HG03558 (cell line): Measurements from ENCODE around the gene TSEN2.

Source experiments
- ATAC-seq: cut with Tn5 transposase; IDR thresholded peaks from one replicate; pipeline ENCODE4 v1.9.1; 2021; ENCODE audit warnings: moderate number of reproducible peaks; ENCODE audit not compliant: unreplicated experiment; ENCODE audit errors: extremely low read depth

TSEN2 gene

GRCh38 chr3:12544652-12545472 is 60.6 kb downstream of the TSEN2 start:
- ATAC-seq, result no peak

GRCh38 chr3:12545473-12545791 is 61.2 kb downstream of the TSEN2 start, which contains the start of gene MKRN2OS:
Gene MKRN2OS (minus strand): TSS chr3:12545499. CDS start chr3:12545464, 35 bp downstream.
- ATAC-seq, result no peak

- ATAC-seq, result no peak
These were observed 65.9 kb downstream of the TSEN2 start for GRCh38 chr3:12549971-12550760.

GRCh38 chr3:12553921-12554391 is 69.7 kb downstream of the TSEN2 start:
- no peak for ATAC-seq

DNA sequence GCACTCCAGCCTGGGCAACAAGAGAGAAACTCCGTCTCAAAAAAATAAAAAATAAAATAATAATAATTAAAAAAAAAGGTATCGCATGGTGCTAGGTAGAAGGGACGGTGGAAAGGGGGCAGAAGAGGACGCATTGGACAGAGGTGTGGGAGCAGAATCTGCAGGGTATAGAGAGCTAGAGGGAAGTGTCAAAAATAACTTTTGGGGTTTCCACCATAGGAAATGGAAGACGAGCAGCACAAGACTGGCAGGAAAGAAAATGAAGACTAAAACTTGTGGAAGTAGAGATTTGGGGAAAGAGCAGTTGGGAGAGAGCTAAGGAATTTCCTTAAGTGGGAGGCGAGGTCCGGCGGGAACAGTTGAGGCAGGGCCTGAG is 72.0 kb downstream of the TSEN2 start:
- ATAC-seq, result no peak

GRCh38 chr3:12556690-12557472 is 72.6 kb downstream of the TSEN2 start, which contains the start of gene MKRN2:
Gene MKRN2 (plus strand): TSS chr3:12557087. CDS start chr3:12557151, 64 bp downstream.
- ATAC-seq, result peak; percentile 53

DNA sequence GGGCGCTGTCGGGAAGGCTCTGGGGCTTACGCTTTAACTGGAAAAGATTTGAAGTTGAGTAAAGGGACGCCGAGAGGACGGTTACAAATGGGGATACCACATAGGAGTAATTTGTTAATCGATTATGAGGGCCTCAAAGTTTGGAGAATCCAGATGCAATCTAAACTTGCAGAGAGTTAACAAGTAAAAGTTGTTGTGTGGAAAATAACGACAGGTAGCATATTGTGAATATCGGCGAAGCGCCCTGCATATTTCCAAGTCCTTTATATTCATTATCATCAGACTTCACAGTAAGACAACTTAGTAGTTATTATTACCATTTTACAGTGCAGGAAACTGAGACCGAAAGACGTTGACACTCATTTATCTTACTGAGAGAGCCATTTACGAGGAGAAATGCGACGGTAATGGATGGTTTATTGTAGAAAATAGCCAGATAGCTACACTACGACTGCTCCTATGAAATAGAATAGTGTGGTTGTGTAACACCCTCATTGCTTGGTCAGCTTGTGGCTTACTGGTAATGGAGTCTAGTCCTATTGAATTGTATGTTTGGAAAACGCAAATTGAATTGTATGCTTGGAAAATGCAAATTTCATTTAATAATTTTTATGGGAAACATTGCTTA is 73.3 kb downstream of the TSEN2 start:
- ATAC-seq, result no peak

DNA sequence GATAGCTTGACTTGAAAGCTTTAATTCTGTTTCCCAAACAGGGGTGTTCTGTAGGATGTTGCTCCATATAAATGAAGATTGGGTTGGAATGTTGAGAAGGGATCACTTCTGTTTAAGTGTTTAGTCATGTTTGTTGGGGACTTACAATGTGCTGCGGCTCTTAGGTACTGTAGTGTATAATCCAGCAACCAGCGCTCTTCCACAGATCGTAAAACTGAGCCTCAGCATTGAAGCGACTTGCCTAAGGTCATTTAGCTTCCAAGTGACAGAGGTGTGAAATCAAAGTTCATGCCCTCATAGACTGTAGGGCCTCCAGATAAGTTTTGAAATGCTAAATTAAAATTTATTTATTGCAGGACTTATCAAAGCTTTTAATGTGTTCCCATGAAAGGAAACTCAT is 74.4 kb downstream of the TSEN2 start:
- ATAC-seq, result no peak

GRCh38 chr3:12559520-12559919 is 75.2 kb downstream of the TSEN2 start:
- ATAC-seq, result no peak

DNA sequence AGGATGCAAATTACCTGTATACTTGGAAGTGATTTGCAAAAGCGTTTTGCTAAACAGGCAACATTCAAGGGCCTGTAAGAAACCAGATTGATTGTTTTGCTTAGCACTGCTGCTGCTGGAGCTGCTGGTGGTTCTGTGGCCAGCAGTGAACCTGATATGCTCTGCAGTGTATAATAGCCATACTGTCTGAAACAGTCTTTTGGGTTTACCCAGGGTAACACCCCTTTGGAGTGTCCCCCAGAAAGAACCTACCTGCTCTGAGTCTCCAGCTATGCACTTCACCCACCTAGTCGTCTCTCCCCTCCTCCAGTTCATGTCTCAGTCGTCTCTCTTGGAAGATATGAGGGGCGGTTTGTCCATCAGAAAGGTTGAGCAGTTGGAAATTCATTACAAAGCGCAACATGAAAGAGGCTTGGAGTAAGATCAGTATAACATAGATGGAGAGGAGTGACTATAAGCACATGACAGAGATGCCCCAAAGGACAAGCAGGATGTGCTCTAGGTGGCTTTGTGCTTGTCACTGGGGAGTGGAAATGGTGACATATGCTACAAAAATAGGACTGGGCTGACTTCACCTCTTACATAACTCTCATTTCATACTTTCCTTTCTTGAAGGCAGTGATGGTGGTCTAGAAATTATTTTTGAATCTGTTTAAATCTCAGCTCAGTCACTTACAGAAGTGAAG is 76.4 kb downstream of the TSEN2 start:
- ATAC-seq, result no peak

DNA sequence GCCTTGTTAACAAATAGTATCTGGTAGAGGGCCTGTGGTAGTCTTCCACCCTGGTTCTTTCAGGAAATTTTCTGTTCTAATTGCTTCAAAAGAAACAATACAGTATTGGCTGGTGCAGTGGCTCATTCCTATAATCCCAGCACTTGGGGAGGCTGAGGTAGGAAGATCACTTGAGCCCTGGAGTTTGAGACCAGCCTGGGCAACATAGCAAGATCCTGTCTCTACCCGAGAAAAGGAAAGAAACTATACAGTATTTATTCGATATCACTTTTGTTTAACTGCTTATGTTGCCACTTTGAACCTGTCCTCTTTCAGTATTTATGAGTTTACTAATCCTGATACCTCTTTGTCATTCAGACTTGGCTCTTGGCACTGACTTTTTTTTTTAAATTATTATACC is 77.1 kb downstream of the TSEN2 start:
- ATAC-seq, result no peak

DNA sequence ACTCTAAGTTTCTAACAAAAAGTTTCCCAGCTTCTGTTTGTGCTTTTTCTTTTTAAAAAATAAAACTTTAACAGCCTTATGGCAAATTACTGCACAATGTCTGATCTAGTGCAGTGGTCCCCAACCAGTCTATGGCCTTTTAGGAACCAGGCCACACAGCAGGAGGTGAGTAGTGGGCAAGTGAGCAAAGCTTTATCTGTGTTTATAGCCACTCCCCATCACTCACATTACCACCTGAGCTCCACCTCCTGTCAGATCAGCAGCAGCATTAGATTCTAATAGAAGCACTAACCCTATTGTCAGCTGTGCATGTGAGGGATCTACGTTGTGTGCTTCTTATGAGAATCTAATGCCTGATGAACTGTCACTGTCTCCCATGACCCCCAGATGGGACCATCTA is 78.2 kb downstream of the TSEN2 start:
- ATAC-seq, result no peak

GRCh38 chr3:12566976-12567375 is 82.7 kb downstream of the TSEN2 start:
- ATAC-seq, result no peak

DNA sequence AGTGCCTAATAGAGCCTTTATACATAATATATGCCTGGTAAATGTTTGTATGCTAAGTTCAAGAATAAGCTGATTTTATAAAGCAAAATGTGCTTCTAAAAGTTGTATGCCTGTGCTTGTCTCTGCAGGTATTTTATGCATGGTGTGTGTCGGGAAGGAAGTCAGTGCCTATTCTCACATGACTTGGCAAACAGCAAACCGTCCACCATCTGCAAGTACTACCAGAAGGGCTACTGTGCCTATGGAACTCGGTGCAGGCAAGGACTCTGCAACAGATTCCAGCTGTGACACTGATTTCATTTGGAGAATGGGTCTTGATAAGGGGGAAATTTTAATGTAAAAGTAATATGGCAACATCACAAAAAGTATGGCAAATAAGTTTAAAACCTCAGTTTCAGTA is 84.5 kb downstream of the TSEN2 start:
- no peak for ATAC-seq

DNA sequence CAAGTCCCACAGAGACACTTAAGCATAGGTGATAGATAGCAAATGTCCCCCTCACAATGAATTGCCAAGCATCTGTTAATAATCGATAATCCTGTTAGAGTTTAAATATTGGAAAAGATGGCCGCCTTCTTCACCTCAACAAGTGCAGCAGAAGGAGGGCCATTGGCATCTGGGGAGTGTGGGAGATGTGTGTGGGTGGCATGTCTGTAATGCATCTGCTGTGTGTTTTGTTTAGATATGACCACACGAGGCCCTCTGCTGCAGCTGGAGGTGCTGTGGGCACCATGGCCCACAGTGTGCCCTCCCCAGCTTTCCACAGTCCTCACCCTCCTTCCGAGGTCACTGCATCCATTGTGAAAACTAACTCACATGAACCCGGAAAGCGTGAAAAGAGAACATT is 85.6 kb downstream of the TSEN2 start:
- no peak for ATAC-seq

DNA sequence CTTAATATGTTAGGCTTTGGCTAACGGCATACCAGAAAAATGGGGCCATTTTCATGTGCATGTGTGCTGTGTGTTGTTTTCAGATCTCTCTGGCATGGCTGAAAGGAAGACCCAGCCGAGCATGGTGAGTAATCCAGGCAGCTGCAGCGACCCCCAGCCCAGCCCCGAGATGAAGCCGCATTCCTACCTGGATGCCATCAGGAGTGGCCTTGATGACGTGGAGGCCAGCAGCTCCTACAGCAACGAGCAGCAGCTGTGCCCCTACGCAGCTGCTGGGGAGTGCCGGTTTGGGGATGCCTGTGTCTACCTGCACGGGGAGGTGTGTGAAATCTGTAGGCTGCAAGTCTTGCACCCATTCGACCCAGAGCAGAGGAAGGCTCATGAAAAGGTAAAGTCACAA is 87.7 kb downstream of the TSEN2 start:
- no peak for ATAC-seq

GRCh38 chr3:12574131-12574530 is 89.9 kb downstream of the TSEN2 start:
- no peak for ATAC-seq

DNA sequence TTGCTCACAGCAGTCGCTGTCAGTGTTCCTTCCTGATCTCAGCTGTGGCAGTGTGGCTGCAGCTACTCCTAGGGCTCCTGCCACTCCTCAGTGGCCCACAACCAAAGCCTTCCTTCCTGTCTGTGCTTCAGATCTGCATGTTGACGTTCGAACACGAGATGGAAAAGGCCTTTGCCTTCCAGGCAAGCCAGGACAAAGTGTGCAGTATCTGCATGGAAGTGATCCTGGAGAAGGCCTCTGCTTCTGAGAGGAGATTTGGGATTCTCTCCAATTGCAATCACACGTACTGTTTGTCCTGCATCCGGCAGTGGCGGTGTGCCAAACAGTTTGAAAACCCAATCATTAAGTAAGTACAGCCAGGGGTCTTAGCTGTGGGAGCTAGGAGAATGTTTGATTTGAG is 90.4 kb downstream of the TSEN2 start:
- no peak for ATAC-seq

DNA sequence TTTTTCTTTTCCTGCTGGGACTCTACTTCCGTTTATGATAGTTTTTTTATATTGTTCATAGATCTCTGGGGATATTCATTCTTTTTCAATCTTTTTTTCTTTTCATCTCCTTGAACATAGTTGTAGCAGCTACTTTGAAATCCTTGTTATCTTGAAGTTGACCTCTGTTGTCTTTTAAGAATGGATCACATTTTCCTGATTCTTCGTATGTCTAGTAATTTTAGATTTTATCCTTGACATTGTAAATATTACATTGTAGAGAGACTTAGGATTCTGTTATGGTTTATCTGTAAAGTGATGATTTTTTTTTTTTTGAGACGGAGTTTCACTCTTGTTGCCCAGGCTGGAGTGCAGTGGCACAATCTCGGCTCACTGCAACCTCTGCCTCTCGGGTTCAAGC is 93.1 kb downstream of the TSEN2 start:
- no peak for ATAC-seq

GRCh38 chr3:12578742-12579141 is 94.5 kb downstream of the TSEN2 start:
- ATAC-seq, result no peak
